Measurements from ENCODE around the gene IL12RB2.
"Not testable (repeated sequence)": the region's sequence is repeated elsewhere in the genome, so short reads cannot be mapped to it uniquely, and the experiment has no call there.

Gene IL12RB2

GRCh38 chr1:67404212-67404620, 96.5 kb downstream of the IL12RB2 start:
- no peak for DNase-seq

GRCh38 chr1:67405473-67406245, 98.0 kb downstream of the IL12RB2 start:
- DNase-seq: no peak

- no peak for DNase-seq
Measured at GRCh38 chr1:67407498-67407897, 99.8 kb downstream of the IL12RB2 start.

- DNase-seq: no peak
Measured at GRCh38 chr1:67408148-67408547, 100.5 kb downstream of the IL12RB2 start.

GRCh38 chr1:67413101-67413500, 105.4 kb downstream of the IL12RB2 start:
- DNase-seq: not testable (repeated sequence)

- DNase-seq: no peak
Measured at GRCh38 chr1:67414574-67414973, 106.9 kb downstream of the IL12RB2 start.

GRCh38 chr1:67415041-67415440, 107.4 kb downstream of the IL12RB2 start:
- no peak for DNase-seq

GRCh38 chr1:67417733-67418132, 110.1 kb downstream of the IL12RB2 start:
- not testable (repeated sequence) for DNase-seq

GRCh38 chr1:67418839-67419586, 111.3 kb downstream of the IL12RB2 start:
- no peak for DNase-seq

GRCh38 chr1:67420835-67421492, 113.3 kb downstream of the IL12RB2 start:
- no peak for DNase-seq

GRCh38 chr1:67427465-67427864, 119.8 kb downstream of the IL12RB2 start:
- DNase-seq: no peak

- no peak for DNase-seq
Measured at GRCh38 chr1:67427947-67428346, 120.3 kb downstream of the IL12RB2 start.

- DNase-seq: peak; percentile 45
Measured at GRCh38 chr1:67429011-67429527, 121.4 kb downstream of the IL12RB2 start.

- peak; percentile 54 for DNase-seq
Measured at GRCh38 chr1:67429528-67430357, 122.1 kb downstream of the IL12RB2 start.

- peak; percentile 98 for DNase-seq
Measured at GRCh38 chr1:67430358-67431155, 122.9 kb downstream of the IL12RB2 start, which contains the start of gene SERBP1. TSS of gene SERBP1 (minus strand) at chr1:67430402. CDS start at chr1:67430300, 102 bp downstream.

GRCh38 chr1:67431156-67431765, 123.6 kb downstream of the IL12RB2 start:
- no peak for DNase-seq

- DNase-seq: no peak
Measured at GRCh38 chr1:67431869-67432578, 124.4 kb downstream of the IL12RB2 start.

GRCh38 chr1:67432745-67433144, 125.1 kb downstream of the IL12RB2 start:
- DNase-seq: no peak

GRCh38 chr1:67433837-67434236, 126.2 kb downstream of the IL12RB2 start:
- no peak for DNase-seq

- DNase-seq: no peak
Measured at GRCh38 chr1:67434491-67434890, 126.8 kb downstream of the IL12RB2 start.

Measured in right hindlimb (tissue), 1 donor.